ENCODE results near the gene AKAP5. TPM values are rescaled to one million over a fixed set of nuclear protein-coding genes. Genes with fewer than 3 reads are reported as not detected.
A peak's percentile ranks its signal among the peaks of the same experiment; 100 is the strongest.

Gene AKAP5
- polyA plus RNA-seq, 10 donors = 0.38 to 1.1 (median 0.52) TPM

GRCh38 chr14:64454671-64455070, 10.6 kb upstream of the AKAP5 start:
- no peak for DNase-seq

GRCh38 chr14:64459405-64460136, 5.7 kb upstream of the AKAP5 start:
- no peak for DNase-seq

GRCh38 chr14:64461221-64461620, 4.1 kb upstream of the AKAP5 start:
- DNase-seq = no peak

GRCh38 chr14:64463195-64463594, 2.1 kb upstream of the AKAP5 start:
- DNase-seq = no peak

GRCh38 chr14:64463873-64464272, 1.4 kb upstream of the AKAP5 start:
- no peak for DNase-seq

GRCh38 chr14:64464651-64465050, 648 bp upstream of the AKAP5 start:
- no peak for DNase-seq

GRCh38 chr14:64465831-64466554, 694 bp downstream of the AKAP5 start:
- DNase-seq = peak; percentile 27 to 76 (median 60)

GRCh38 chr14:64467101-64467500, 1.8 kb downstream of the AKAP5 start:
- DNase-seq = no peak

GRCh38 chr14:64467566-64467965, 2.3 kb downstream of the AKAP5 start:
- no peak for DNase-seq

GRCh38 chr14:64468451-64468850, 3.2 kb downstream of the AKAP5 start:
- no peak for DNase-seq

GRCh38 chr14:64474041-64474440, 8.7 kb downstream of the AKAP5 start:
- DNase-seq = no peak

- no peak for DNase-seq
These were observed 9.4 kb downstream of the AKAP5 start for GRCh38 chr14:64474698-64475097.

- DNase-seq = no peak
These were observed 10.4 kb downstream of the AKAP5 start for GRCh38 chr14:64475585-64476273.

GRCh38 chr14:64476438-64476837, 11.1 kb downstream of the AKAP5 start:
- DNase-seq = no peak

GRCh38 chr14:64478634-64479250, 13.4 kb downstream of the AKAP5 start:
- DNase-seq = peak in 2 of 3 donors; percentile 25 to 40

GRCh38 chr14:64488590-64489099, 23.3 kb downstream of the AKAP5 start:
- no peak for DNase-seq

GRCh38 chr14:64491637-64492036, 26.3 kb downstream of the AKAP5 start:
- DNase-seq = no peak

GRCh38 chr14:64493455-64493854, 28.2 kb downstream of the AKAP5 start:
- DNase-seq = no peak

GRCh38 chr14:64495252-64495651, 30.0 kb downstream of the AKAP5 start:
- DNase-seq = no peak

GRCh38 chr14:64496764-64497163, 31.5 kb downstream of the AKAP5 start:
- DNase-seq = no peak

GRCh38 chr14:64500088-64500487, 34.8 kb downstream of the AKAP5 start:
- DNase-seq = no peak
